Lower leg skin (tissue), 4 donors: ENCODE results near the gene SCGB2A2. TPM values are rescaled to one million over a fixed set of nuclear protein-coding genes. Genes with fewer than 3 reads are reported as not detected.

ENCODE experiments used
- DNase-seq, 2 donors: peaks; one replicate each; pipeline ENCODE4 v3.0.0-alpha.2; 2019; ENCODE audit warnings: low spot score in 2 of 2
- H3K4me3 ChIP-seq: fragments of 200-600 bp; sonication (generic); 2 replicates; pipeline ENCODE4 v1.5.1; 2017; ENCODE audit warnings: mild to moderate bottlenecking, low read depth; ENCODE audit not compliant: poor library complexity, severe bottlenecking
- POLR2A ChIP-seq, 2 donors: fragments of 450-650 bp; IDR thresholded peaks; one replicate each; pipeline ENCODE4 v1.6.1; 2016 to 2017; ENCODE audit warnings: antibody characterized with exemption in 2 of 2, mild to moderate bottlenecking in 1 of 2, moderate library complexity in 1 of 2
- WGBS, 2 donors: methylation state at CpG; one replicate each; pipeline ENCODE4 v1.1.5; 2018; 5-methylcytosine and 5-hydroxymethylcytosine counted together
- intact Hi-C: fragments of 100-400 bp; cut with DNase I; formaldehyde crosslinking; loops from one replicate; pipeline ENCODE4 v1.15.0; 2023; ENCODE audit warnings: low total_unique reads
- total RNA-seq, 4 donors: library from RNA; depleted of rRNA; stranded (reverse); fragments of >200 nt; gene quantifications; one replicate each; pipeline ENCODE4 v1.1.0, GENCODE V29; 2016
- TF ChIP-seq, protein P1 (sequence below), 3 donors: fragments of 450-650 bp; IDR thresholded peaks; one replicate each; pipeline ENCODE4 v1.5.1; 2016; ENCODE audit warnings: antibody characterized with exemption in 3 of 3, mild to moderate bottlenecking in 3 of 3, moderate library complexity in 2 of 3

SCGB2A2 gene
- total RNA-seq, 4 donors from 2014 or later: 410 to 1,440 (median 953) TPM

DNA sequence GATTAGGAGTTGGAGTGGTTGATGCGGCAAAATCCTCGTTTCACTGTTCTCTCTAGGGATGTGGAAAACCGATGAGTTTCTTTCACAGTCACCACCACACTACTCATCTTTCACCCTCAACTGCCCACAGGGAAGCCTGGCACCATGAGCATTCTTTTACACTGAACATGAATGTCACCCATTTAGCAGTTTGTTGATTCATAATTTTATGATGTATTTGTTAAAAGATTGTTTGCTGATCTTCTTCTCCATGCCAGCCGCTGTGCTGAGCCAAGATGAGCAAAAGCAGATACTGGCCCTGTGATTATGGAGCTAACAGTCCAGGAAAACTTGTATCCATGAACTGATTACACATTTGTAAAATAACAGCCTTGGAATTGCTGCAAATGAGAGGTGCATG lies 31.8 kb upstream of the SCGB2A2 start:
- TF ChIP-seq, protein P1, sequence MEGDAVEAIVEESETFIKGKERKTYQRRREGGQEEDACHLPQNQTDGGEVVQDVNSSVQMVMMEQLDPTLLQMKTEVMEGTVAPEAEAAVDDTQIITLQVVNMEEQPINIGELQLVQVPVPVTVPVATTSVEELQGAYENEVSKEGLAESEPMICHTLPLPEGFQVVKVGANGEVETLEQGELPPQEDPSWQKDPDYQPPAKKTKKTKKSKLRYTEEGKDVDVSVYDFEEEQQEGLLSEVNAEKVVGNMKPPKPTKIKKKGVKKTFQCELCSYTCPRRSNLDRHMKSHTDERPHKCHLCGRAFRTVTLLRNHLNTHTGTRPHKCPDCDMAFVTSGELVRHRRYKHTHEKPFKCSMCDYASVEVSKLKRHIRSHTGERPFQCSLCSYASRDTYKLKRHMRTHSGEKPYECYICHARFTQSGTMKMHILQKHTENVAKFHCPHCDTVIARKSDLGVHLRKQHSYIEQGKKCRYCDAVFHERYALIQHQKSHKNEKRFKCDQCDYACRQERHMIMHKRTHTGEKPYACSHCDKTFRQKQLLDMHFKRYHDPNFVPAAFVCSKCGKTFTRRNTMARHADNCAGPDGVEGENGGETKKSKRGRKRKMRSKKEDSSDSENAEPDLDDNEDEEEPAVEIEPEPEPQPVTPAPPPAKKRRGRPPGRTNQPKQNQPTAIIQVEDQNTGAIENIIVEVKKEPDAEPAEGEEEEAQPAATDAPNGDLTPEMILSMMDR (IDR thresholded peaks at IDR 0.05): no peak
- no peak for TF ChIP-seq POLR2A (IDR thresholded peaks at IDR 0.05)

DNA sequence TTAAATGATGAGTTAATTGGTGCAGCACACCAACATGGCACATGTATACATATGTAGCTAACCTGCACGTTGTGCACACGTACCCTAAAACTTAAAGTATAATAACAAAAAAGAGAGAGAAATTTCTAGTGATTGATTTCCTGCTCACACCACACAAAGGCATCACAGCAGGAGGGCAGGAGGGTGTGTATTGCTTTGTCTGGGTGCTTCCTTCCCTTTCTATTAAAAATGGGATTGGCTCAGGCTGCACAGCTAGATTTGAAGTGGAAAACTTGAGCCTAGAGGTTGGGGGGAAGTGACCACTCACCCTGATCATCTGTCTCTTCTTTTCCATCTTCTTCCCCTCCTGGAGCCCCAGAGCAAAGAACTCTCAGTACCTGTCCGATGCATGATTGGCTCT lies 28.9 kb upstream of the SCGB2A2 start:
- TF ChIP-seq, protein P1 (IDR thresholded peaks at IDR 0.05): no peak
- no peak for TF ChIP-seq POLR2A (IDR thresholded peaks at IDR 0.05)
- no peak for DNase-seq
- no peak overlapping the region for H3K4me3 ChIP-seq
- WGBS, 2 donors: 90% methylated on average over 3 of the region's 3 CpGs
- intact Hi-C loops: no loop called here

More for the DNA sequence above, 31.8 kb upstream of the SCGB2A2 start:
- H3K4me3 ChIP-seq: no peak overlapping the region
- 81 to 82% methylated on average over 4 of the region's 4 CpGs for whole genome bisulfite sequencing, 2 donors
- intact Hi-C loops: no loop called here
- no peak for DNase-seq

DNA sequence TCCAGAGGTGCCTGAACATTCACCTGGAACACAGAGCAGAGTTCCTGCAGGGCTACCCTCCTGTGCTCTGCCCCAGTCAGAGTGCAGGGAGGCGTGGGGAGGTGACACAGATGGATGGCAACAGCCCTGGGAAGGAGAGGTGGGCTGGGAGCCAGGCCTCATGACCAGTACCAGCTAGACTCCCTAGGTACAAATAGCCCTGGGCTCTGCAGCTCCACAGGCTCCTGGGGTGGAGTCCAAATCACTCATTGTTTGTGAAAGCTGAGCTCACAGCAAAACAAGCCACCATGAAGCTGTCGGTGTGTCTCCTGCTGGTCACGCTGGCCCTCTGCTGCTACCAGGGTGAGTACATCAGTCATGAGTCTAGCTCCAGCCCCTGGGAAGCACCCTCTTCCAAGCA lies 27.9 kb upstream of the SCGB2A2 start, which contains the start of gene SCGB1D2:
TSS of gene SCGB1D2 (plus strand) at position 219 of the 400 bp plus-strand sequence. CDS start at position 288, 69 bp downstream.
- intact Hi-C loops: no loop called here
- TF ChIP-seq, protein P1 (IDR thresholded peaks at IDR 0.05): no peak
- TF ChIP-seq POLR2A (IDR thresholded peaks at IDR 0.05): no peak
- no peak within 1 kb of the TSS for H3K4me3 ChIP-seq
- WGBS, 2 donors: 19 to 22% methylated on average over 3 of the region's 3 CpGs
- DNase-seq: peak in 1 of 2 donors; percentile 34

DNA sequence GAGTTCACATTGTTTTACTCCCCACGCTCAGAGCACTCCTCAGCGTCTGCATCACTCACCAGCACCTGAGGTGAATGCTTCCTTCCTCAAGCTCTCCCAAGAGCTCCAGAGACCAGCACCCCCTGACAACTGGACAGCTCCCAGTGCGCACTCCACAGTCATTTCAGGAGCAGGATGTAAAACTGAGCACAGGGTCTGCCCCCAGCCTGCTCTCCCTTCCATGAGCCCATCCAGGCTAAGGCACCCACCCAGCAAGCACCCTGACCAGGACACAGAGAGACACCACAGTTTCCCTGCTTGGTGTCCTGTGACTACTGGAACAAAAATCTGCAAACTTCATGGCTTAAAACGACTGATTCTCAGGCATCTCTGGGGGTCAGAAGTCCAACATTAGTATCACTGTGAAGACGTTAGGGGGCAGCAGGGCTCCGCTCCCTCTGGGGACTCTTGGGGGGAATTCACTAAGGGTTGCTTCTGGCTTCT lies 24.6 kb upstream of the SCGB2A2 start:
- TF ChIP-seq, protein P1 (IDR thresholded peaks at IDR 0.05): no peak
- no peak for TF ChIP-seq POLR2A (IDR thresholded peaks at IDR 0.05)
- no peak overlapping the region for H3K4me3 ChIP-seq
- DNase-seq: peak in 1 of 2 donors; percentile 85
- intact Hi-C loops: no loop called here
- WGBS, 2 donors: 23 to 25% methylated on average over 6 of the region's 6 CpGs

DNA sequence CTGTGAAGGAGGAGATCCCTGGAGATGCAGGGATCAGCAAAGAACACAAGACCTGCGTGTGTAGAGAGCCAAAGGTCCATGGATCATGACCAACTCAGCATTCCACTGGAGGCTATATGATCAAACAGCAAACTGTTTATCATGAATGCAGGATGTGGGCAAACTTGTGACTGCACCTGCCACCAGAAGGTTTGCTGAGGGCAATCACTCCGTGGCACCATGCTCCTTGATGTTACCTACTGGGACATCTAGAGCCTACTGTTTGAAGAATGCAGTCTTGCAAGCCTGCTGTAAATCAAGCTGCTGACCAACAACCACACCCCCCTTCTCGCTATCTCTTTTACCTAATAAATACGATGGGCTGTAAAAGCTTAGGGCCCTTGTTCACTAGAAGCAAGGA lies 18.3 kb upstream of the SCGB2A2 start:
- DNase-seq: no peak
- WGBS, 2 donors: 51 to 64% methylated on average over 4 of the region's 4 CpGs
- intact Hi-C loops: no loop called here
- no peak overlapping the region for H3K4me3 ChIP-seq
- TF ChIP-seq, protein P1 (IDR thresholded peaks at IDR 0.05): no peak
- no peak for TF ChIP-seq POLR2A (IDR thresholded peaks at IDR 0.05)

DNA sequence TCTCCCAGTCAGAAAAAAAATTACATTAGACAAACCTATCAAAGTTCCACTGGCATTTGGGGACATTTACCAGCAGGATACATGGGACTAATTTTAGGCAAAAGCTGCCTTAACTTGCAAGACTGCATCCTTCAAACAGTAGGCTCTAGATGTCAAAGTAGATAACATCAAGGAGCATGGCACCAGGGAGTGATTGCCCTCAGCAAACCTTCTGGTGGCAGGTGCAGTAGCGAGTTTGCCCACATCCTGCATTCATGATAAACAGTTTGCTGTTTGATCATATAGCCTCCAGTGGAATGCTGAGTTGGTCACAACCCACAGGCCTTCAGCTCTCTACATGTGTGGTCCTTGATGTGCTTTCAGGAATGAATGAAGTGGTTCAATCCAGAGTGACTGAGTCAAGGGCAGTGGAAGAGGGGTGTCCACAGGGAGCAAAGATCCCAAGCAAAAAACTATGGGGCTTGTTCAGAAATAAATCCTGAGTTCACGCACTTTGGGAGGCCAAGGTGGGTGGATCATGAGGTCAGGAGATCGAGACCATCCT lies 15.9 kb upstream of the SCGB2A2 start:
- WGBS, 2 donors: 79 to 82% methylated on average over 3 of the region's 3 CpGs
- DNase-seq: no peak
- intact Hi-C loops: no loop called here
- TF ChIP-seq, protein P1 (IDR thresholded peaks at IDR 0.05): no peak
- no peak for TF ChIP-seq POLR2A (IDR thresholded peaks at IDR 0.05)
- H3K4me3 ChIP-seq: no peak overlapping the region
